22Rv1 (cell line): Measurements from ENCODE around the gene AMER3.

Experiments
- CTCF ChIP-seq: fragments of 450-650 bp; IDR thresholded peaks from 2 replicates; pipeline ENCODE4 v1.5.1; 2017; ENCODE audit warnings: mild to moderate bottlenecking
- ZFX ChIP-seq: fragments of 450-650 bp; IDR thresholded peaks from 2 replicates; pipeline ENCODE4 v1.6.1; 2017; ENCODE audit warnings: antibody characterized with exemption, borderline replicate concordance

GRCh38 chr2:130749641-130750040, 5.7 kb upstream of the AMER3 start:
- TF ChIP-seq CTCF (no peak), ZFX (no peak)
